Activated CD4-positive, alpha-beta T cell treated with anti-CD3 and anti-CD28 coated beads, Interleukin-2, amount 10 ng/mL, durations not matched to agents 7 days and 5 days (primary cell): ENCODE measurements around the gene ATXN1. TPM values are rescaled to one million over a fixed set of nuclear protein-coding genes. Genes with fewer than 3 reads are reported as not detected.
A peak's percentile ranks its signal among the peaks of the same experiment; 100 is the strongest.
"Not testable (repeated sequence)": the region's sequence is repeated elsewhere in the genome, so short reads cannot be mapped to it uniquely, and the experiment has no call there.

ENCODE experiments used
- CTCF ChIA-PET: fragments of 350-600 bp; sonication (Branson Sonifier 250); formaldehyde crosslinking; loops from one replicate; lab custom pipeline; 2021; ENCODE audit warnings: antibody characterized with exemption; lab: Charles Lee
- POLR2A ChIA-PET: fragments of 350-600 bp; sonication (Branson Sonifier 250); formaldehyde crosslinking; loops from one replicate; lab custom pipeline; 2021; ENCODE audit warnings: antibody characterized with exemption; lab: Charles Lee
- DNase-seq: peaks from one replicate; pipeline ENCODE4 v3.0.0-alpha.2; 2020
- H3K27ac Mint-ChIP-seq: one replicate; pipeline ENCODE4 v1.8.0; 2021; ENCODE audit warnings: mild to moderate bottlenecking, moderate library complexity, mixed read lengths
- H3K27me3 Mint-ChIP-seq: one replicate; pipeline ENCODE4 v1.8.0; 2021; ENCODE audit warnings: mixed read lengths
- H3K36me3 Mint-ChIP-seq: one replicate; pipeline ENCODE4 v1.8.0; 2021; ENCODE audit warnings: low read depth, mixed read lengths
- H3K4me1 Mint-ChIP-seq: one replicate; pipeline ENCODE4 v1.8.0; 2021; ENCODE audit warnings: mixed read lengths
- H3K4me3 Mint-ChIP-seq: one replicate; pipeline ENCODE4 v1.8.0; 2021; ENCODE audit warnings: mild to moderate bottlenecking, moderate library complexity, mixed read lengths
- H3K9me3 Mint-ChIP-seq: one replicate; pipeline ENCODE4 v1.8.0; 2021; ENCODE audit warnings: mixed read lengths
- total RNA-seq, 2 experiments: library from RNA; stranded (reverse); gene quantifications; one replicate each; pipeline ENCODE4 v1.2.3, GENCODE V29; 2021

Gene ATXN1
- total RNA-seq, 2 experiments from 2014 or later, result 36.0 to 40.4 TPM

- peak; percentile 37 for DNase-seq
- Mint-ChIP-seq H3K27me3 (no peaks in the 10 kb centered on the region), H3K27ac (peak overlapping the region; percentile 86), H3K36me3 (peaks cover 5% of the 10 kb centered on the region), H3K4me1 (peaks cover 66% of the 10 kb centered on the region), H3K4me3 (peak overlapping the region; percentile 62), H3K9me3 (peaks cover 2% of the 10 kb centered on the region)
- ChIA-PET CTCF (interaction anchor here (0.6 to 1.5 kb wide), 4 partner anchors 9 to 59 kb away, joined by 3 to 5 read pairs (median 3); no protein-coding TSS in a partner anchor), POLR2A (no interaction called here)
Measured at GRCh38 chr6:16704401-16705045, 56.7 kb downstream of the ATXN1 start.

DNA sequence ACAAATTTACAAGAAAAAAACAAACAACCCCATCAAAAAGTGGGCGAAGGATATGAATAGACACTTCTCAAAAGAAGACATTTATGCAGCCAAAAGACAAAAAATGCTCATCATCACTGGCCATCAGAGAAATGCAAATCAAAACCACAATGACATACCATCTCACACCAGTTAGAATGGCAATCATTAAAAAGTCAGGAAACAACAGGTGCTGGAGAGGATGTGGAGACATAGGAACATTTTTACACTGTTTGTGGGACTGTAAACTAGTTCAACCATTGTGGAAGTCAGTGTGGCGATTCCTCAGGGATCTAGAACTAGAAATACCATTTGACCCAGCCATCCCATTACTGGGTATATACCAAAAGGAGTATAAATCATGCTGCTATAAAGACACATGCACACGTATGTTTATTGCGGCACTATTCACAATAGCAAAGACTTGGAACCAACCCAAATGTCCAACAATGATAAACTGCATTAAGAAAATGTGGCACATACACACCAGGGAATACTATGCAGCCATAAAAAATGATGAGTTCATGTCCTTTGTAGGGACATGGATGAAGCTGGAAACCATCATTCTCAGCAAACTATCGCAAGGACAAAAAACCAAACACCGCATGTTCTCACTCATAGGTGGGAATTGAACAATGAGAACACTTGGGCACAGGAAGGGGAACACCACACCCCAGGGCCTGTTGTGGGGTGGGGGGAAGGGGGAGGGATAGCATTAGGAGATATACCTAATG is 58.5 kb downstream of the ATXN1 start:
- H3K9me3 Mint-ChIP-seq, CTCF ChIA-PET, H3K36me3 Mint-ChIP-seq, H3K27me3 Mint-ChIP-seq, POLR2A ChIA-PET, H3K27ac Mint-ChIP-seq, H3K4me3 Mint-ChIP-seq, DNase-seq: not testable (repeated sequence)
- H3K4me1 Mint-ChIP-seq, result peaks cover 80% of the 10 kb centered on the region

GRCh38 chr6:16700916-16701234 is 60.4 kb downstream of the ATXN1 start:
- H3K36me3 Mint-ChIP-seq, result peaks cover 6% of the 10 kb centered on the region
- CTCF ChIA-PET, result interaction anchor here (1.0 to 1.5 kb wide), 5 partner anchors 11 to 187 kb away, joined by 3 to 5 read pairs (median 3); no protein-coding TSS in a partner anchor
- peak overlapping the region; percentile 86 for H3K27ac Mint-ChIP-seq
- peaks cover 75% of the 10 kb centered on the region for H3K4me1 Mint-ChIP-seq
- DNase-seq, result no peak
- H3K4me3 Mint-ChIP-seq, result peak overlapping the region; percentile 68
- no peaks in the 10 kb centered on the region for H3K27me3 Mint-ChIP-seq
- H3K9me3 Mint-ChIP-seq, result no peaks in the 10 kb centered on the region
- POLR2A ChIA-PET, result no interaction called here

DNA sequence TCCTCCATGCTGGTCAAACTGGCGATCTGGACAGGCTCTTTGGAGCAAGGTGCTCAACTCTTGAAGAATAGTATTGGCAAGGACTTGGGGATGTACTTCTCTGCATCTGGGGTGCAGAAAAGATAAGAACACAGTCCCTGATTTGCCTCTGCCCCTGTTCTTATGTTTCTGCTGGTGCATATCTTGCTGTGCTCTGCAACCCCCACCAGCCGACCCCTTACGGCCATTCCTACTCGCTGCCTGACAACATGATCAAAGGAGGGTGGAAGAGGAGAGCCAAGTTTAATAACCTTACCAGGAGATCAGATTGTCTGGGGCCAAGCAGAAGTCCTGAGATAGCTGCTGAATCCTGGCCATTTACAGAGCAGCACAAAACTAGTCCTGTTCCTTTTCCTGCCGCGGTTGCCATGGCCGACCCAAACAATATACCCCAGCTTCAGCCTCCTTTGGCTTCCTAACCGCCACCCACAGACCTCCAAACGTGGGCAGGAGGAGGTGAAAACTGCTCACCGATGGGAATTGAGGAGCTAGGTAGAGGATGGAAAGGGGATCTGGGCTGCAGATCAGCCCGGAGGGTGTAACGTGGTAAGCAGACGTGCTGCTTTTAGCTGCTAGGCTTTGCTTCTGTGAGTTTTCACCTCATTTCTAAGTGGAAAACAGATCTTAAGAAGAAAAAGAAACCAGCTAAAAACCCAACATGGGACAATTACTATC is 60.9 kb downstream of the ATXN1 start:
- peak; percentile 49 for DNase-seq
- Mint-ChIP-seq H3K27ac (peak overlapping the region; percentile 86), H3K4me1 (peaks cover 73% of the 10 kb centered on the region), H3K36me3 (peaks cover 6% of the 10 kb centered on the region), H3K9me3 (no peaks in the 10 kb centered on the region), H3K4me3 (peak overlapping the region; percentile 68), H3K27me3 (no peaks in the 10 kb centered on the region)
- POLR2A ChIA-PET, result no interaction called here
- CTCF ChIA-PET, result interaction anchor here (1.0 to 1.7 kb wide), 7 partner anchors 10 to 186 kb away, joined by 3 to 5 read pairs (median 3); no protein-coding TSS in a partner anchor

- POLR2A ChIA-PET, result interaction anchor here (0.6 to 1.1 kb wide), 2 partner anchors 63 to 82 kb away, joined by 3 read pairs; partner anchors contain the start of gene ATXN1
- CTCF ChIA-PET, result interaction anchor here (0.7 to 1.7 kb wide), 5 partner anchors 9 to 62 kb away, joined by 3 to 5 read pairs (median 4); partner anchors contain the start of gene ATXN1
Measured at GRCh38 chr6:16698997-16699868, 62.0 kb downstream of the ATXN1 start.

GRCh38 chr6:16698162-16698533 is 63.1 kb downstream of the ATXN1 start:
- Mint-ChIP-seq H3K4me3 (peak overlapping the region; percentile 1), H3K9me3 (peaks cover 2% of the 10 kb centered on the region), H3K27ac (peak overlapping the region; percentile 48), H3K4me1 (peaks cover 64% of the 10 kb centered on the region), H3K27me3 (no peaks in the 10 kb centered on the region), H3K36me3 (peaks cover 16% of the 10 kb centered on the region)
- ChIA-PET POLR2A (no interaction called here), CTCF (interaction anchor here (1.3 to 1.6 kb wide), 3 partner anchors 24 to 186 kb away, joined by 3 to 5 read pairs (median 4); partner anchors contain the start of gene ATXN1)
- DNase-seq, result no peak

More at GRCh38 chr6:16698997-16699868, 62.0 kb downstream of the ATXN1 start:
- Mint-ChIP-seq H3K36me3 (peaks cover 11% of the 10 kb centered on the region), H3K9me3 (peaks cover 2% of the 10 kb centered on the region), H3K27ac (peak overlapping the region; percentile 83), H3K4me1 (peaks cover 72% of the 10 kb centered on the region), H3K4me3 (peak overlapping the region; percentile 68), H3K27me3 (no peaks in the 10 kb centered on the region)
- DNase-seq, result no peak

DNA sequence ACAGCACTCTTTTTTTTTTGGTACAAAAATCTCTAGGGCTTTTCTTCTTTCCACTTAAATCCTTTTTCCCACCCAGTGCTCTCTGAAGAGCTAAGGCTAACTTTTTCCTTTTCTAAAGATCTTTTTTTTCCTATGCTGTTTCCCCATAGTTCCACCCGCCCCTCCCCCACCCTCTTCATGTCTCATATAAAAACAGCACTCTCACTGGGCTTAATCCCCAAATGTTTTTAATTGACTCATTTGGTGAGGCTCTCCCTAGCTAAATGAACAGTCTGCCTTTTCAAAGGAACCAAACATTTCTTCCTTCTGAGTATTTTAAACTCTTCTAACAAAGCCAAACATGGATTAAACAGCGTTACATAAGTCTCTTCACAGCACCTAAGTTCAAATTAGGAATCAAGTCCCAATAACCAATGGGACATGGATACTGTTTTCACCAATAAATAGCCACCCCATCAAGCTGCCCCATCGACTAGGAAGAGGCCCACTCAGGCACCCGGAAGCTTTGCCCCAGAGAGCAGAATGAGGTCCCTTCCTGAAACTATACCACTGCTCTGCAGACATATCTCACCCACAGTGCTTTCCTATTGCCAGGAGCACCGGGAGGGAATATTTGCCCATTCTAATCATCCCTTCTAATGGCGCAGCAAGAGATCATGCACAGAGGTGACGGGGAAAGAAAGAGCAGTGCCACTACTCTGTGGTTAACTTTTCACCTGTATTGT is 63.7 kb downstream of the ATXN1 start:
- peak overlapping the region; percentile 48 for H3K27ac Mint-ChIP-seq
- peaks cover 64% of the 10 kb centered on the region for H3K4me1 Mint-ChIP-seq
- no peak for DNase-seq
- peaks cover 16% of the 10 kb centered on the region for H3K36me3 Mint-ChIP-seq
- H3K9me3 Mint-ChIP-seq, result peaks cover 2% of the 10 kb centered on the region
- no peaks in the 10 kb centered on the region for H3K27me3 Mint-ChIP-seq
- ChIA-PET POLR2A (no interaction called here), CTCF (interaction anchor here (0.9 to 1.4 kb wide), 5 partner anchors 10 to 186 kb away, joined by 3 to 5 read pairs (median 3); no protein-coding TSS in a partner anchor)
- H3K4me3 Mint-ChIP-seq, result peak overlapping the region; percentile 1

DNA sequence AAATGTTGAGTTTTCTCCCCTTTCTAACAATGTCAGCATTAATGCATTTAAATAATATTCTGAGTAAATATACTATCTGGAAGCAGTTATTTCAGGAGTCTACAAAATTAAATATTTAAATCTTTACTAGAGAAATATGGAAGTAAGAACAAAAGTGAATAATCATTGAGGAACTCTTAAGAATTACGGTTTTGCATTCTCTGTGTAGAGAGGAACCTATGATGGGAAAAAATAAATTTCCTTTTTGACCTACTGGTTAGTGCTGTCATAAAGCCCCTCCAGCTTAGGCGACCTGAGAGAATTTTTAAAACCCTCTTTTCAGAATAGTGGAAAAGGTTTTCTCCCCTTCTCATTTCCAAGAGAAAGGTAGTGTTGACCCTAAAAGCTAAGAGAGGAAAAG is 64.8 kb downstream of the ATXN1 start:
- no peak overlapping the region for H3K27ac Mint-ChIP-seq
- H3K27me3 Mint-ChIP-seq, result no peaks in the 10 kb centered on the region
- DNase-seq, result no peak
- CTCF ChIA-PET, result interaction anchor here (0.6 to 2.0 kb wide), 7 partner anchors 9 to 66 kb away, joined by 3 to 18 read pairs (median 3); no protein-coding TSS in a partner anchor
- H3K4me1 Mint-ChIP-seq, result peaks cover 67% of the 10 kb centered on the region
- peaks cover 2% of the 10 kb centered on the region for H3K9me3 Mint-ChIP-seq
- H3K36me3 Mint-ChIP-seq, result peaks cover 14% of the 10 kb centered on the region
- H3K4me3 Mint-ChIP-seq, result no peak overlapping the region
- POLR2A ChIA-PET, result interaction anchor here (0.8 kb wide), 1 partner anchor 38 kb away, joined by 4 read pairs; no protein-coding TSS in a partner anchor

- no peak for DNase-seq
- H3K36me3 Mint-ChIP-seq, result peaks cover 13% of the 10 kb centered on the region
- peaks cover 2% of the 10 kb centered on the region for H3K9me3 Mint-ChIP-seq
- ChIA-PET POLR2A (no interaction called here), CTCF (interaction anchor here (0.7 to 2.0 kb wide), 5 partner anchors 9 to 1095 kb away, joined by 3 to 18 read pairs (median 3); no protein-coding TSS in a partner anchor)
- peaks cover 67% of the 10 kb centered on the region for H3K4me1 Mint-ChIP-seq
- H3K4me3 Mint-ChIP-seq, result no peak overlapping the region
- H3K27me3 Mint-ChIP-seq, result no peaks in the 10 kb centered on the region
- peak overlapping the region; percentile 41 for H3K27ac Mint-ChIP-seq
Measured at GRCh38 chr6:16694781-16695578, 66.3 kb downstream of the ATXN1 start.

DNA sequence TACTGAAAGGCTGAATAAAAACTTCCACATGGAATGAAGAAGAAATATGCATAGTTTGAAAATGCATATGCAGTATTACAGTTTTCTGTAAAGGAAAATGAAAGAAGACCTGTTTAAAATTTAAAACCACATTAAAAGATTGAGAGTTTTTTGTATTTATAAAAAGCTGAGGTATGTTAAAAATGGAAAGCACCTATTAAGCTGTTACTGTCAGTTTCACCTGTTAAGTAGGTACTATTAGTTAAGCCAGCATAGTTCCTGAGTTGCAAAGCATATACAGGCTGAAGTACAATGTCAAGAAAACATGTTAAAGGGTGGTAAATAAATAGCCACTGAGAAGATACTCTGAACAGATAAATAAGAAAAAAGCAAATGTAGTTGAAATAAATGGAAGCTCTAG is 69.9 kb downstream of the ATXN1 start:
- H3K27ac Mint-ChIP-seq, result peak overlapping the region; percentile 52
- ChIA-PET POLR2A (interaction anchor here (0.8 kb wide), 1 partner anchor 40 kb away, joined by 4 read pairs; no protein-coding TSS in a partner anchor), CTCF (interaction anchor here (1.0 kb wide), 1 partner anchor 77 kb away, joined by 3 read pairs; no protein-coding TSS in a partner anchor)

More for the DNA sequence above, 69.9 kb downstream of the ATXN1 start:
- DNase-seq, result no peak
- Mint-ChIP-seq H3K36me3 (peaks cover 12% of the 10 kb centered on the region), H3K9me3 (peaks cover 2% of the 10 kb centered on the region), H3K4me1 (peaks cover 65% of the 10 kb centered on the region), H3K4me3 (no peak overlapping the region), H3K27me3 (no peaks in the 10 kb centered on the region)
